Thyroid gland (tissue), 4 donors: ENCODE measurements around the gene LSM2.

ENCODE experiments used
- CTCF ChIP-seq, 6 experiments: fragments of 200-600 bp in 3 of 6; fragments of 450-650 bp in 3 of 6; sonication (generic) in 3 of 6; IDR thresholded peaks; one replicate each; pipeline ENCODE4 v1.5.1; 2016 to 2019; ENCODE audit warnings: antibody characterized with exemption in 6 of 6, mild to moderate bottlenecking in 2 of 6, inconsistent platforms in 1 of 6, moderate library complexity in 1 of 6
- POLR2A ChIP-seq, 2 donors: fragments of 450-650 bp; IDR thresholded peaks; one replicate each; pipeline ENCODE4 v1.6.1; 2017; ENCODE audit warnings: antibody characterized with exemption in 2 of 2, mild to moderate bottlenecking in 2 of 2, moderate library complexity in 1 of 2

DNA sequence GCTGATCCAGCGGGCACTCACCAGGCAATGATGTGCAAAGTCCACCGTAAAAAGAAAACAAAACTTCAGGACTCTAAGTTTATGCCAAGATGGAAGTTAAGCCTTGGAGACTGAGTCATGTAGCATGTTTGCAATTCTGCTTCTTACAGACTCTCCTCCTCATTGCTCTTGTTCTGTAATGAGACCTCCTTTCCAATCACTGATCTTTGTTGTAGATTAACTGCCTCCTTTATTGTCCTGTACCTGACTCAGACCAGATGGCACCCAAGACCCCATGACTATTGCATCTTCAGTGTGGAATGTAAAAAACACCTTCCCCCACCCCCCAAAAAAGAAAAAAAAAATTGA lies 44.7 kb upstream of the LSM2 start:
- TF ChIP-seq CTCF (IDR thresholded peaks at IDR 0.05) (no peak), POLR2A (IDR thresholded peaks at IDR 0.05) (no peak)
